Transverse colon (tissue), 4 donors: ENCODE results near the gene GPR78. TPM values are rescaled to one million over a fixed set of nuclear protein-coding genes. Genes with fewer than 3 reads are reported as not detected.

Experiments used
- DNase-seq: peaks from one replicate; pipeline ENCODE4 v3.0.0-alpha.2; 2019
- H3K27ac ChIP-seq, 4 donors: fragments of 200-600 bp; sonication (generic); 2 replicates each; pipeline ENCODE4 v1.5.1; 2016 to 2018; ENCODE audit warnings: inconsistent platforms in 4 of 4
- H3K27me3 ChIP-seq: fragments of 200-600 bp; sonication (generic); 2 replicates; pipeline ENCODE4 v1.5.1; 2017; ENCODE audit warnings: inconsistent platforms
- H3K36me3 ChIP-seq, 4 donors: fragments of 200-600 bp; sonication (generic); 2 replicates each; pipeline ENCODE4 v1.5.1; 2017 to 2019; ENCODE audit warnings: inconsistent platforms in 4 of 4
- H3K4me1 ChIP-seq, 4 donors: fragments of 200-600 bp; sonication (generic); 2 replicates each; pipeline ENCODE4 v1.5.1; 2017 to 2020; ENCODE audit warnings: inconsistent platforms in 4 of 4
- H3K4me3 ChIP-seq, 4 donors: fragments of 200-600 bp; sonication (generic); 1 replicate in 1 of 4; 2 replicates in 3 of 4; pipeline versions ENCODE4 v1.5.1 to v1.6.1; 2017 to 2019; ENCODE audit warnings: inconsistent platforms in 4 of 4
- H3K9me3 ChIP-seq, 2 donors: fragments of 200-600 bp; sonication (generic); 2 replicates each; pipeline ENCODE4 v1.5.1; 2017 to 2019; ENCODE audit warnings: inconsistent platforms in 2 of 2
- CTCF ChIP-seq, 5 experiments: fragments of 200-600 bp in 3 of 5; fragments of 450-650 bp in 2 of 5; sonication (generic) in 3 of 5; IDR thresholded peaks; 1 replicate in 2 of 5; 2 replicates in 3 of 5; pipeline ENCODE4 v1.5.1; 2016 to 2017; ENCODE audit warnings: antibody characterized with exemption in 5 of 5, inconsistent platforms in 3 of 5, mild to moderate bottlenecking in 2 of 5, moderate library complexity in 1 of 5
- EP300 ChIP-seq: sonication (generic); formaldehyde crosslinking; IDR thresholded peaks from one replicate; pipeline ENCODE4 v1.6.1; 2017; ENCODE audit warnings: antibody characterized with exemption, low read depth
- POLR2A ChIP-seq: fragments of 450-650 bp; IDR thresholded peaks from one replicate; pipeline ENCODE4 v1.6.1; 2016; ENCODE audit warnings: antibody characterized with exemption, mild to moderate bottlenecking, moderate library complexity
- POLR2AphosphoS5 ChIP-seq, 3 donors: sonication (generic); formaldehyde crosslinking; IDR thresholded peaks; one replicate each; pipeline ENCODE4 v1.6.1; 2016; ENCODE audit warnings: antibody characterized with exemption in 3 of 3
- WGBS, 2 donors: methylation state at CpG; one replicate each; pipeline ENCODE4 v1.1.5; 2018; ENCODE audit warnings: low coverage in 1 of 2; 5-methylcytosine and 5-hydroxymethylcytosine counted together
- in situ Hi-C, 4 donors: fragments of 200-750 bp; cut with MboI; loops; one replicate each; pipeline versions ENCODE4 v1.15.0 to v1.15.1; 2017; ENCODE audit warnings: low sequenced_read_pairs in 3 of 4, low pct_ligation_motif_present in 1 of 4, low pct_unique_long_range_greater_than_20kb in 1 of 4
- intact Hi-C: fragments of 100-400 bp; cut with DNase I; formaldehyde crosslinking; loops from one replicate; pipeline ENCODE4 v1.15.1; 2023; ENCODE audit warnings: low total_unique reads
- total RNA-seq, 4 donors: library from RNA; depleted of rRNA; stranded (reverse); fragments of >200 nt; gene quantifications; one replicate each; pipeline ENCODE4 v1.1.0, GENCODE V29; 2016

The GPR78 gene
- total RNA-seq, 4 donors from 2014 or later, result 0.14 TPM; not detected in 3

- WGBS, 2 donors, result 13 to 73% methylated on average over 1 to 12 of the region's 12 CpGs
- no peaks in the 10 kb centered on the region for H3K9me3 ChIP-seq
- H3K4me3 ChIP-seq, result no peak overlapping the region
- H3K27ac ChIP-seq, result no peak overlapping the region
- no peak for DNase-seq
- no peaks in the 10 kb centered on the region for H3K27me3 ChIP-seq
- H3K36me3 ChIP-seq, result no peaks in the 10 kb centered on the region
- no peak for TF ChIP-seq EP300
- no peak for TF ChIP-seq CTCF (IDR thresholded peaks at IDR 0.05)
- TF ChIP-seq POLR2A, result no peak
- TF ChIP-seq POLR2AphosphoS5 (IDR thresholded peaks at IDR 0.05), result no peak
- no peaks in the 10 kb centered on the region for H3K4me1 ChIP-seq
- intact Hi-C loops, result no loop called here
- in situ Hi-C loops, result no loop called here
These were observed 20.5 kb upstream of the GPR78 start for GRCh38 chr4:8559524-8560264.

GRCh38 chr4:8560265-8561047 is 19.7 kb upstream of the GPR78 start:
- Histone ChIP-seq H3K4me3 (no peak overlapping the region), H3K4me1 (no peaks in the 10 kb centered on the region), H3K27me3 (peaks cover 4% of the 10 kb centered on the region), H3K36me3 (no peaks in the 10 kb centered on the region), H3K27ac (no peak overlapping the region), H3K9me3 (no peaks in the 10 kb centered on the region)
- DNase-seq, result no peak
- intact Hi-C loops, result no loop called here
- in situ Hi-C loops, result no loop called here
- 58 to 82% methylated on average over 5 to 16 of the region's 16 CpGs for WGBS, 2 donors
- TF ChIP-seq POLR2A, result no peak
- no peak for TF ChIP-seq EP300
- no peak for TF ChIP-seq CTCF (IDR thresholded peaks at IDR 0.05)
- no peak for TF ChIP-seq POLR2AphosphoS5 (IDR thresholded peaks at IDR 0.05)

- Histone ChIP-seq H3K27ac (no peak overlapping the region), H3K4me3 (no peak overlapping the region), H3K27me3 (peaks cover 4% of the 10 kb centered on the region), H3K9me3 (no peaks in the 10 kb centered on the region), H3K4me1 (no peaks in the 10 kb centered on the region), H3K36me3 (no peaks in the 10 kb centered on the region)
- intact Hi-C loops, result no loop called here
- WGBS, 2 donors, result 24 to 33% methylated on average over 1 of the region's 1 CpG
- in situ Hi-C loops, result no loop called here
- no peak for DNase-seq
- TF ChIP-seq POLR2A (no peak), CTCF (IDR thresholded peaks at IDR 0.05) (no peak), POLR2AphosphoS5 (IDR thresholded peaks at IDR 0.05) (no peak), EP300 (no peak)
These were observed 15.6 kb upstream of the GPR78 start for GRCh38 chr4:8564595-8564994.

DNA sequence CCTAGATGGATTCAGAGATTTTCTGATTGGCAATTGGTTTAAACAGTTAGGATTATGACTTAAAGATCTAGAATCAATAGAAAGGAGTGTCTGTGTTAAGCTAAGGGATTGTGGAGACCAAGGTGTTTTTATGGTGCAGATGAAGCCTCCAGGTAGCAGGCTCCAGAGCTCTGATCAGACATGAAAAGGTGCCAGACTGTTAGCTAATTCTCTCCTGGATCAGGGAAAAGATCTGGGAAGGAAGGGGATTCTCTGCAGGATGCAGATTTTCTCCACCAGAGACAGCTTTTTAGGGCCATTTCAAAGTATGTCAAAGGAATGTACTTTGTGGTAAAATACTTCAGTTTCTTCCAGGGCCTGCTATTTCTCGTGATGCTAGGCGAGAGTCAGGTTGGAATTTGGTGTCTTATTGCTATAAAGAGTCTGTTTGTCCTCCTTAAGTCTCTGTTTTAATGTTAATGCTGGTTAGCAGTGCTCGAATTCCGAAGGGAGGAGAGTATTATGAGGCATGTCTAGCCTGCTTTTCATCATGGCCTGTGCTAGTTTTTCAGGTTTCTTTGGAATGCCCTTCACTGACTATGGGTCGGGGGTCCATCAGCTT is 12.0 kb upstream of the GPR78 start:
- intact Hi-C loops (no loop called here), in situ Hi-C loops (no loop called here)
- no peak for TF ChIP-seq POLR2A
- TF ChIP-seq CTCF (IDR thresholded peaks at IDR 0.05), result no peak
- TF ChIP-seq POLR2AphosphoS5 (IDR thresholded peaks at IDR 0.05), result no peak
- no peak for TF ChIP-seq EP300
- no peaks in the 10 kb centered on the region for H3K9me3 ChIP-seq
- no peaks in the 10 kb centered on the region for H3K36me3 ChIP-seq
- H3K4me3 ChIP-seq, result no peak overlapping the region
- H3K27ac ChIP-seq, result no peak overlapping the region
- peaks cover 4% of the 10 kb centered on the region for H3K27me3 ChIP-seq
- 54 to 63% methylated on average over 3 to 5 of the region's 5 CpGs for WGBS, 2 donors
- no peak for DNase-seq
- H3K4me1 ChIP-seq, result no peaks in the 10 kb centered on the region
